Stimulated activated CD4-positive, alpha-beta T cell treated with anti-CD3 and anti-CD28 coated beads, TNF-alpha, amount 100 ng/mL, for 48 hours (primary cell): ENCODE measurements around the gene SCCPDH.
"Not testable (repeated sequence)": the region's sequence is repeated elsewhere in the genome, so short reads cannot be mapped to it uniquely, and the experiment has no call there.

Experiments used
- DNase-seq, 3 donors: peaks; one replicate each; pipeline ENCODE4 v3.0.0-alpha.2; 2020; ENCODE audit warnings: low read depth in 3 of 3

Gene SCCPDH

DNA sequence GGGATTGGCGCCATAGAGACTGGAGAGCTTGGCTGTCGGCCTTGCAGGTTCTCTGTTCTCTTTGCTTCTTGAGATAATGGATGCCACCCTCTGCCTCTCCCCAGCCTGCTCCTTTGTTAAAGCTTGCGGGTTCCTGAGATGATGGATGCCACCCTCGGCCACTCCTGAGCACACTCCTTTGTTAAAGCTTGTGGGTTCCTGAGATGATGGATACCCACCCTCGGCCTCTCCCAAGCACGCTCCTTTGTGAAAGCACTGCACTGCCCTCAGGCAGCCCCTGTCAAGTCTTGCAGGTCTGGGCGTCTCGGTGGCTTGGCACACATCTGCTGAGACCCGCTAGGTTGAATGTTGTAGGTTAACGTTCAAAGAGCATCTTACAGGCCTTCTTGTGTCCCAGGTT lies 76.5 kb downstream of the SCCPDH start:
- DNase-seq = no peak

GRCh38 chr1:246801241-246802020 lies 77.2 kb downstream of the SCCPDH start:
- DNase-seq = no peak

- DNase-seq = no peak
Observed at GRCh38 chr1:246803373-246803772, 79.2 kb downstream of the SCCPDH start.

- no peak for DNase-seq
Observed at GRCh38 chr1:246803883-246804282, 79.7 kb downstream of the SCCPDH start.

DNA sequence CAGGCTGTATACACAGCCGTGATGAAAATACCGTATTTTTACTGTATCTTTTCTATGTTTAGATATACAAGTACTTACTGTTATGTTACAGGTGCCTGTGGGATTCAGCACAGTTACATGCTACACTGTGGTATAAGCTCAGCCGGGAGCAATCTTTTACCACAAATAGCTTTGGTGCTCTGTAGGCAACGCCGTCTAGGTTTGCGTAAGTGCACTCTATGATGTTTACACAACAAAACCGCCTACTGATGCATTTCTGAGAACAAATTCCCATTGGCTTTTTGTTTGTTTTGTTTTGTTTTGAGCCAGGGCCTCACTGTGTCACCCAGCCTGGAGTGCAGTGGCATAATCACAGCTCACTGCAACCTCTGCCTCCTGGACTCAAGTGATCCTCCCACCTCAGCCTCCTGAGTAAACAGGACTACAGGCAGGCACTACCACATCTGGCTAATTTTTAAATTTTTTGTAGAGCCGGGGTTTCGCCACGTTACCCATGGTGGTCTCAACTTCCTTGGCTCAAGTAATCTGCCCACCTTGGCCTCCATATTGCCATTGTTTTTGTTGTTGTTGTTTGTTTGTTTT lies 81.0 kb downstream of the SCCPDH start:
- no peak for DNase-seq

DNA sequence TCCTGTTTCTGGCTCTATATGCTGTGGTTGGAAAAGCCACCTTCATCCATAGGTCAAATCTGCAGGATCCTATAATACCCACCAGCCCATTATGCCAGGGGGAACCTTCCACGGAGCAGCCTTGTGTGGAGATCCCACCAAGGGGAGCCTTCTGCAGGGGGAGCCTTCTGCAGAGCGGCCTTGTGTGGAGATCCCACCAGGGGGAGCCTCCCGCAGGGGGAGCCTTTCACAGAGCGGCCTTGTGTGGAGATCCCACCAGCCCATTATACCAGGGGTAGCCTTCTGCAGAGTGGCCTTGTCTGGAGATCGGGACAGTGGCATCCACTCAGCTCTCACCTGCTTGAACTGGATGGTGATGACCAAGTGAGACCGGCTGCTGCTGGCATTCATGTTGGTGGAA lies 85.3 kb downstream of the SCCPDH start:
- no peak for DNase-seq

DNA sequence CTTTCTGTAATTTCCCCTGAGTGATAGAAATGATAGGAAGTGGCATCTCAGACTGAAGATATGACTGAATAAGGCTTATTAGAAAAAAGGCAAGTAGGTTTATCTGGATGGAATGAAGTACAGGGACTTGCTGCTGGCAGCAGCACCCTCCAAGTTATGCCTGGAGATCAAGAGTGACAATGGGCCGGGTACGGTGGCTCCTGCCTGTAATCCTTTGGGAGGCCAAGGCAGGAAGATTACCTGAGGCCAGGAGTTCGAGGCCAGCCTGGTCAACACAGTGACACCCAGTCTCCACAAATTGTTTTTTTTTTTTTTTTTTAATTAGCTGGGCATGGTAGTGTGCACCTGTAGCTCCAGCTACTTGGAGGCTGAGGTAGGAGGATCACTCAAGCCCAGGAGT lies 87.8 kb downstream of the SCCPDH start:
- no peak for DNase-seq

DNA sequence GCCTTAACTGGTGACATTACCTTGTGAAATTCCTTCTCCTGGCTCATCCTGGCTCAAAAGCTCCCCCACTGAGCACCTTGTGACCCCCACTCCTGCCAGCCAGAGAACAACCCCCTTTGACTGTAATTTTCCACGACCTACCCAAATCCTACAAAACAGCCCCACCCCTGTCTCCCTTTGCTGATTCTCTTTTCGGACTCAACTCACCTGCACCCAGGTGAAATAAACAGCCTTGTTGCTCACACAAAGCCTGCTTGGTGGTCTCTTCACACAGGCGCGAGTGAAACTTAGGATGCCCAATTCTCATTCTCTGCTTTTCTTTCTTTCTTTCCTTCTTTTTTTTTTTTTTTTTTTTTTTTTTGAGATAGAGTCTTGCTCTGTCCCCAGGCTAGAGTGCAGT lies 89.1 kb downstream of the SCCPDH start:
- not testable (repeated sequence) for DNase-seq

- DNase-seq = no peak
Observed at GRCh38 chr1:246814890-246815289, 90.7 kb downstream of the SCCPDH start.

GRCh38 chr1:246815693-246816270 lies 91.6 kb downstream of the SCCPDH start:
- no peak for DNase-seq
